Hepatocyte (in vitro differentiated cells): ENCODE data around the gene ARL16. TPM values are rescaled to one million over a fixed set of nuclear protein-coding genes. Genes with fewer than 3 reads are reported as not detected.

ENCODE experiments used
- DNase-seq: peaks from one replicate; pipeline ENCODE4 v3.0.0-alpha.2; 2016; ENCODE audit warnings: low spot score
- H2AFZ ChIP-seq: fragments of 200-600 bp; sonication (generic); 2 replicates; pipeline ENCODE4 v1.6.0; 2016; ENCODE audit warnings: antibody characterized with exemption, mild to moderate bottlenecking
- H3K27ac ChIP-seq: fragments of 200-600 bp; sonication (generic); 2 replicates; pipeline ENCODE4 v1.5.1; 2016; ENCODE audit warnings: mild to moderate bottlenecking
- H3K27me3 ChIP-seq: fragments of 200-600 bp; sonication (generic); 2 replicates; pipeline ENCODE4 v1.6.1; 2016
- H3K36me3 ChIP-seq: fragments of 200-600 bp; sonication (generic); replicated peaks from 2 replicates; pipeline ENCODE4 v1.5.1; 2016; ENCODE audit warnings: low read depth; ENCODE audit not compliant: insufficient read depth
- H3K4me1 ChIP-seq: fragments of 200-600 bp; sonication (generic); 2 replicates; pipeline ENCODE4 v1.5.1; 2016; ENCODE audit warnings: mild to moderate bottlenecking, moderate library complexity; ENCODE audit not compliant: insufficient read depth
- H3K4me2 ChIP-seq: fragments of 200-600 bp; sonication (generic); 2 replicates; pipeline ENCODE4 v1.6.0; 2016
- H3K4me3 ChIP-seq: fragments of 200-600 bp; sonication (generic); 2 replicates; pipeline ENCODE4 v1.5.1; 2016; ENCODE audit warnings: mild to moderate bottlenecking
- H3K79me2 ChIP-seq: fragments of 200-600 bp; sonication (generic); 2 replicates; pipeline ENCODE4 v1.6.0; 2017; ENCODE audit warnings: mild to moderate bottlenecking
- H3K9me2 ChIP-seq: fragments of 200-600 bp; sonication (generic); replicated peaks from 2 replicates; pipeline ENCODE4 v1.6.0; 2017; ENCODE audit warnings: mild to moderate bottlenecking; ENCODE audit not compliant: insufficient read depth
- H3K9me3 ChIP-seq: fragments of 200-600 bp; sonication (generic); 2 replicates; pipeline ENCODE4 v1.5.1; 2016; ENCODE audit warnings: low read depth, mild to moderate bottlenecking
- H4K20me1 ChIP-seq: fragments of 200-600 bp; sonication (generic); 2 replicates; pipeline ENCODE4 v1.6.0; 2016; ENCODE audit warnings: mild to moderate bottlenecking; ENCODE audit not compliant: insufficient read depth, poor library complexity, severe bottlenecking
- EZH2 ChIP-seq: fragments of 200-600 bp; sonication (generic); IDR thresholded peaks from 2 replicates; pipeline ENCODE4 v1.6.1; 2016; ENCODE audit warnings: antibody characterized with exemption, mild to moderate bottlenecking, borderline replicate concordance
- EZH2phosphoT487 ChIP-seq: fragments of 200-600 bp; sonication (generic); IDR thresholded peaks from one replicate; pipeline ENCODE4 v1.6.1; 2018; ENCODE audit warnings: antibody characterized with exemption, mild to moderate bottlenecking, low read depth, moderate library complexity; ENCODE audit not compliant: unreplicated experiment, severe bottlenecking
- WGBS: methylation state at CpG from one replicate; pipeline ENCODE4 v1.1.6; 2016; ENCODE audit warnings: low lambda C conversion rate; ENCODE audit errors: missing lambda C conversion rate; 5-methylcytosine and 5-hydroxymethylcytosine counted together
- polyA plus RNA-seq: library from polyadenylated mRNA; unstranded; fragments of >200 nt; fragmentation: Nextera tagmentation; extraction: Ambion mirVana; gene quantifications from 2 replicates; pipeline ENCODE4 v1.2.1, GENCODE V29; 2016
- total RNA-seq: library from RNA; depleted of rRNA; stranded (reverse); fragments of >200 nt; gene quantifications from 2 replicates; pipeline ENCODE4 v1.2.3, GENCODE V29; 2014
- TF ChIP-seq, protein P1 (sequence below): fragments of 200-600 bp; sonication (generic); IDR thresholded peaks from 2 replicates; pipeline ENCODE4 v1.5.1; 2016; ENCODE audit warnings: antibody characterized with exemption, mild to moderate bottlenecking; ENCODE audit not compliant: poor library complexity

ARL16 gene
- total and polyA plus RNA-seq, 2 experiments from 2014 or later: 38.8 to 70.6 TPM

DNA sequence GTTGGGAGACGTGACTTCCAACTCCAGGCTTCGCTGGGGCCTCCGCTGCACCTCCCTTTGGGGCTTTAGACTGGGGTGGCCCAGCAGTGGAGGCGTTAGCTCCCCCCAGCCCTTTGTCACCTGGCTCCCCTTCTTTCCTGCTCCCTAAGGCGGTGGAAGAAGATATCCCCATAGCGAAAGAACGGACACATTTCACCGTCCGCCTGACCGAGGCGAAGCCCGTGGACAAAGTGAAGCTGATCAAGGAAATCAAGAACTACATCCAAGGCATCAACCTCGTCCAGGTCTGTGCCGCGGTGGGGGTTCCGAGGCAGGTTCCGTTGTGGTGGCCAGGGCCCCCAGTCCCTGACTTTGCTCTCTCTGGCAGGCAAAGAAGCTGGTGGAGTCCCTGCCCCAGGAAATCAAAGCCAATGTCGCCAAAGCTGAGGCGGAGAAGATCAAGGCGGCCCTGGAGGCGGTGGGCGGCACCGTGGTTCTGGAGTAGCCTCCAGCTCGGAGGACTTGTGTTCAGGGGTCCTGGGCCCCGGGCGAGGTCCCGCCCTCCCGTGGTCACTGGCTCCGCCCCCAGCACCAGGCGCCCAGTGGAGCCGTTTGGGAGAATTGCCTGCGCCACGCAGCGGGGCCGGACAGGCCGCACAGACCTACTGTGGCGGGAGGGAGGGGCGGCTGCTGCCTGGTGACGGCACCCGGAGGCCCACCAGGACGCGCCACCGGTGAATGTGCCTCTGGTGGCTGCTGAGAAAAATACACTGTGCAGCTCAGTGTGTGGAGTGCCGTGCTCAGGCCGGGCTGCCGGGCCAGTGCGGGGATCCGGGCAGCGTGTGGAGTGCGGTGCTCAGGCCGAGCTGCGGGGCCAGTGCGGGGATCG is 23.4 kb upstream of the ARL16 start:
- no peaks in the 10 kb centered on the region for H3K9me3 ChIP-seq
- no peaks in the 10 kb centered on the region for H3K9me2 ChIP-seq
- 95% methylated on average over 53 of the region's 54 CpGs for WGBS
- no peaks in the 10 kb centered on the region for H4K20me1 ChIP-seq
- TF ChIP-seq, protein P1, sequence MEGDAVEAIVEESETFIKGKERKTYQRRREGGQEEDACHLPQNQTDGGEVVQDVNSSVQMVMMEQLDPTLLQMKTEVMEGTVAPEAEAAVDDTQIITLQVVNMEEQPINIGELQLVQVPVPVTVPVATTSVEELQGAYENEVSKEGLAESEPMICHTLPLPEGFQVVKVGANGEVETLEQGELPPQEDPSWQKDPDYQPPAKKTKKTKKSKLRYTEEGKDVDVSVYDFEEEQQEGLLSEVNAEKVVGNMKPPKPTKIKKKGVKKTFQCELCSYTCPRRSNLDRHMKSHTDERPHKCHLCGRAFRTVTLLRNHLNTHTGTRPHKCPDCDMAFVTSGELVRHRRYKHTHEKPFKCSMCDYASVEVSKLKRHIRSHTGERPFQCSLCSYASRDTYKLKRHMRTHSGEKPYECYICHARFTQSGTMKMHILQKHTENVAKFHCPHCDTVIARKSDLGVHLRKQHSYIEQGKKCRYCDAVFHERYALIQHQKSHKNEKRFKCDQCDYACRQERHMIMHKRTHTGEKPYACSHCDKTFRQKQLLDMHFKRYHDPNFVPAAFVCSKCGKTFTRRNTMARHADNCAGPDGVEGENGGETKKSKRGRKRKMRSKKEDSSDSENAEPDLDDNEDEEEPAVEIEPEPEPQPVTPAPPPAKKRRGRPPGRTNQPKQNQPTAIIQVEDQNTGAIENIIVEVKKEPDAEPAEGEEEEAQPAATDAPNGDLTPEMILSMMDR: no peak
- no peak for TF ChIP-seq EZH2
- H3K36me3 ChIP-seq: no peaks in the 10 kb centered on the region
- H3K4me1 ChIP-seq: peaks cover 28% of the 10 kb centered on the region
- no peak overlapping the region for H3K4me3 ChIP-seq
- H3K4me2 ChIP-seq: no peak overlapping the region
- no peak overlapping the region for H2AFZ ChIP-seq
- DNase-seq: no peak
- no peak overlapping the region for H3K27ac ChIP-seq
- H3K79me2 ChIP-seq: peaks cover 32% of the 10 kb centered on the region
- H3K27me3 ChIP-seq: no peaks in the 10 kb centered on the region

GRCh38 chr17:81706232-81706611 is 22.6 kb upstream of the ARL16 start:
- Histone ChIP-seq H4K20me1 (peaks cover 6% of the 10 kb centered on the region), H3K27ac (no peak overlapping the region), H3K4me1 (peaks cover 29% of the 10 kb centered on the region), H2AFZ (no peak overlapping the region), H3K36me3 (no peaks in the 10 kb centered on the region), H3K27me3 (no peaks in the 10 kb centered on the region), H3K4me2 (no peak overlapping the region), H3K4me3 (no peak overlapping the region), H3K9me2 (no peaks in the 10 kb centered on the region), H3K79me2 (peaks cover 40% of the 10 kb centered on the region), H3K9me3 (no peaks in the 10 kb centered on the region)
- TF ChIP-seq, protein P1: no peak
- no peak for TF ChIP-seq EZH2phosphoT487
- no peak for TF ChIP-seq EZH2
- 97% methylated on average over 17 of the region's 17 CpGs for WGBS
- DNase-seq: no peak

GRCh38 chr17:81705518-81706231 is 22.1 kb upstream of the ARL16 start:
- H4K20me1 ChIP-seq: peaks cover 10% of the 10 kb centered on the region
- H3K9me3 ChIP-seq: no peaks in the 10 kb centered on the region
- H3K4me2 ChIP-seq: no peak overlapping the region
- 98% methylated on average over 30 of the region's 30 CpGs for WGBS
- H3K79me2 ChIP-seq: peaks cover 45% of the 10 kb centered on the region
- no peaks in the 10 kb centered on the region for H3K9me2 ChIP-seq
- no peak for DNase-seq
- peaks cover 24% of the 10 kb centered on the region for H3K4me1 ChIP-seq
- no peak overlapping the region for H3K4me3 ChIP-seq
- TF ChIP-seq, protein P1: no peak
- TF ChIP-seq EZH2phosphoT487: no peak
- TF ChIP-seq EZH2: no peak
- H3K36me3 ChIP-seq: no peaks in the 10 kb centered on the region
- H3K27me3 ChIP-seq: no peaks in the 10 kb centered on the region
- H2AFZ ChIP-seq: no peak overlapping the region
- no peak overlapping the region for H3K27ac ChIP-seq
